Kidney (tissue), 14 donors: ENCODE results near the gene CDK15. TPM values are rescaled to one million over a fixed set of nuclear protein-coding genes. Genes with fewer than 3 reads are reported as not detected.

Source experiments
- DNase-seq, 5 donors: peaks; one replicate each; pipeline ENCODE4 v3.0.0-alpha.2; 2013 to 2020
- FAIRE-seq: peaks from 2 replicates; lab custom pipeline; 2012; peaks lifted over from hg19 to GRCh38; lab: Jason Lieb, UNC
- H3K27ac ChIP-seq, 2 donors: one replicate each; pipeline ENCODE4 v1.7.0; 2013; ENCODE audit warnings: low read depth in 2 of 2, low read length in 2 of 2, inconsistent platforms in 1 of 2
- H3K27me3 ChIP-seq: one replicate; pipeline ENCODE4 v1.7.1; 2013; ENCODE audit warnings: low read length, inconsistent platforms; ENCODE audit not compliant: control insufficient read depth, insufficient read depth
- H3K36me3 ChIP-seq, 3 donors: one replicate each; pipeline versions ENCODE4 v1.7.0 to v1.7.1; 2013; ENCODE audit warnings: low read length in 3 of 3, control low read depth in 1 of 3, inconsistent platforms in 1 of 3; ENCODE audit not compliant: insufficient read depth in 3 of 3, control insufficient read depth in 2 of 3
- H3K4me1 ChIP-seq, 3 donors: one replicate each; pipeline versions ENCODE4 v1.7.0 to v1.7.1; 2013; ENCODE audit warnings: low read length in 3 of 3, inconsistent platforms in 1 of 3, low read depth in 1 of 3; ENCODE audit not compliant: control insufficient read depth in 2 of 3, insufficient read depth in 2 of 3
- H3K4me3 ChIP-seq, 3 donors: one replicate each; pipeline versions ENCODE4 v1.7.0 to v1.8.1; 2013; ENCODE audit warnings: low read length in 3 of 3, control low read depth in 1 of 3, inconsistent platforms in 1 of 3
- H3K9ac ChIP-seq, 3 donors: one replicate each; pipeline versions ENCODE4 v1.7.0 to v1.7.1; 2013; ENCODE audit warnings: low read length in 3 of 3, control low read depth in 1 of 3, inconsistent platforms in 1 of 3
- H3K9me3 ChIP-seq, 3 donors: one replicate each; pipeline versions ENCODE4 v1.7.0 to v1.7.1; 2013; ENCODE audit warnings: low read length in 3 of 3, control low read depth in 1 of 3, inconsistent platforms in 1 of 3; ENCODE audit not compliant: control insufficient read depth in 2 of 3, insufficient read depth in 1 of 3
- intact Hi-C: fragments of 100-400 bp; cut with DNase I; formaldehyde crosslinking; loops from one replicate; pipeline ENCODE4 v1.11.1; 2022
- polyA plus RNA-seq: library from polyadenylated mRNA; stranded (reverse); fragments of 350-450 nt; fragmentation: Illumina TruSeq; extraction: RNeasy Lipid Tissue Mini Kit (QIAGEN cat#74804); gene quantifications from one replicate; pipeline ENCODE4 v1.2.3, GENCODE V29; 2014; ENCODE audit warnings: low read depth, low replicate concordance; ENCODE audit not compliant: insufficient read depth
- total RNA-seq: library from RNA; stranded (reverse); fragmentation: NEBNext Ultra II Directional; extraction: Animal tissue kit (Norgen Biotek cat#: 25700); gene quantifications from one replicate; pipeline ENCODE4 v1.2.1, GENCODE V29; 2021
- TF ChIP-seq, protein P1 (sequence below): IDR thresholded peaks from 3 replicates; pipeline ENCODE4 v1.5.1; 2012; ENCODE audit warnings: mild to moderate bottlenecking, moderate library complexity, borderline replicate concordance; ENCODE audit not compliant: insufficient read depth; ENCODE audit errors: extremely low read depth
- donor health status: control.
- donor health status: control.
- donor health status: control.
- donor health status: control.
- donor health status: control.
- donor health status: DM: yes; HTN: yes; CAD: no.
- donor health status: Normal renal cell carcinoma (clear cell type).

The CDK15 gene
- total and polyA plus RNA-seq, 2 donors from 2014 or later, result 0.11 to 2.7 TPM

DNA sequence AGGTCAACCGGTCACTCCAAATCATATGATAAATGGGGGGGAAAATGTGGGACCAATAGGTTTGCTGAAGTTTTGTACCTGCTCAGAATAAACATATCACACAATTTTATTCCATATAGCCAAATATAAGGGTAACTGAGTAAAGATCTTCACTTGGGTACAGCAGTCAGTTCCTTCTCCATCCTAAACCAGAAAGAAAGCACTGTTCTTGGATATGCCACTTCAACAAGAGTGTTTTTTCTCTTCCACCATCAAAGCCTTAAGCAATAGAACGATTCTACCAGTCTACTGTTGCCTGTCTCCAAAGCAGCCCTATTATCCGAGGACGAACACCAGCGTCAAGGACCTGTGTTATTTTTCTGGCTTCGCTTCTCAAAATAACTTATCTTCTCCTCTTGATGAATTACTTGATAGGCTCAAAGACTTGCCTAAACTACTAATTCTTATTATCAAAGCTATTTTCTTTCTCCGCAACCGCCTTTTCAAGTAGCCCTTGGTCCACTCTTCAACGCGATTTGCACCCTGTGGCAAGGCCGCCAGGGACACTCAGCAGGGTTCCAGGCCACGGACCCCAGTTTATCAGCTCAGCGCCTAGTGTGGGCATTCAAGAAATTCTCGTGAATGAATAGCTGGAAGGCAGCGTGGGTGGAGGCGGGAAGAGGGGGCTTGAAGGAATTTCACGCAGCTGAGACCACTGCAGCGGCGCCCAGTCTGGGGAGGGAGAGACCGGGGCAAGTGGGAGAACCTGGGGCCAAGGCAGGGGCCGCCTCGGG is 26.2 kb upstream of the CDK15 start:
- Histone ChIP-seq H3K36me3 (no peaks in the 10 kb centered on the region), H3K27ac (peak overlapping the region; percentile 77 to 86), H3K9ac (peak overlapping the region; percentile 74 to 90 (median 89)), H3K9me3 (no peaks in the 10 kb centered on the region), H3K27me3 (no peaks in the 10 kb centered on the region), H3K4me1 (peaks cover 0 to 7% (median 7%) of the 10 kb centered on the region in 3 donors), H3K4me3 (peak overlapping the region; percentile 80 to 99 (median 89))
- TF ChIP-seq, protein P1, sequence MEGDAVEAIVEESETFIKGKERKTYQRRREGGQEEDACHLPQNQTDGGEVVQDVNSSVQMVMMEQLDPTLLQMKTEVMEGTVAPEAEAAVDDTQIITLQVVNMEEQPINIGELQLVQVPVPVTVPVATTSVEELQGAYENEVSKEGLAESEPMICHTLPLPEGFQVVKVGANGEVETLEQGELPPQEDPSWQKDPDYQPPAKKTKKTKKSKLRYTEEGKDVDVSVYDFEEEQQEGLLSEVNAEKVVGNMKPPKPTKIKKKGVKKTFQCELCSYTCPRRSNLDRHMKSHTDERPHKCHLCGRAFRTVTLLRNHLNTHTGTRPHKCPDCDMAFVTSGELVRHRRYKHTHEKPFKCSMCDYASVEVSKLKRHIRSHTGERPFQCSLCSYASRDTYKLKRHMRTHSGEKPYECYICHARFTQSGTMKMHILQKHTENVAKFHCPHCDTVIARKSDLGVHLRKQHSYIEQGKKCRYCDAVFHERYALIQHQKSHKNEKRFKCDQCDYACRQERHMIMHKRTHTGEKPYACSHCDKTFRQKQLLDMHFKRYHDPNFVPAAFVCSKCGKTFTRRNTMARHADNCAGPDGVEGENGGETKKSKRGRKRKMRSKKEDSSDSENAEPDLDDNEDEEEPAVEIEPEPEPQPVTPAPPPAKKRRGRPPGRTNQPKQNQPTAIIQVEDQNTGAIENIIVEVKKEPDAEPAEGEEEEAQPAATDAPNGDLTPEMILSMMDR, result no peak
- intact Hi-C loops, result no loop called here
- FAIRE-seq (no peak), DNase-seq (peak in 1 of 5 donors; percentile 66)

- Histone ChIP-seq H3K9me3 (no peaks in the 10 kb centered on the region), H3K27ac (peak within 1 kb of the TSS; percentile 77 to 86), H3K4me3 (peak within 1 kb of the TSS; percentile 80 to 99 (median 89)), H3K9ac (peak within 1 kb of the TSS; percentile 74 to 90 (median 89)), H3K27me3 (no peaks in the 10 kb centered on the region), H3K4me1 (peaks cover 0 to 7% (median 3%) of the 10 kb centered on the region in 3 donors), H3K36me3 (no peaks in the 10 kb centered on the region)
- DNase-seq (peak; percentile 98 to 100 (median 99)), FAIRE-seq (peak; percentile 73)
- intact Hi-C loops, result no loop called here
- TF ChIP-seq, protein P1, result no peak
Measured at GRCh38 chr2:201780674-201781493, 25.5 kb upstream of the CDK15 start, which contains the start of gene ALS2. TSS of gene ALS2 (minus strand) at chr2:201780933. CDS start at chr2:201768885, 12,048 bp downstream.

DNA sequence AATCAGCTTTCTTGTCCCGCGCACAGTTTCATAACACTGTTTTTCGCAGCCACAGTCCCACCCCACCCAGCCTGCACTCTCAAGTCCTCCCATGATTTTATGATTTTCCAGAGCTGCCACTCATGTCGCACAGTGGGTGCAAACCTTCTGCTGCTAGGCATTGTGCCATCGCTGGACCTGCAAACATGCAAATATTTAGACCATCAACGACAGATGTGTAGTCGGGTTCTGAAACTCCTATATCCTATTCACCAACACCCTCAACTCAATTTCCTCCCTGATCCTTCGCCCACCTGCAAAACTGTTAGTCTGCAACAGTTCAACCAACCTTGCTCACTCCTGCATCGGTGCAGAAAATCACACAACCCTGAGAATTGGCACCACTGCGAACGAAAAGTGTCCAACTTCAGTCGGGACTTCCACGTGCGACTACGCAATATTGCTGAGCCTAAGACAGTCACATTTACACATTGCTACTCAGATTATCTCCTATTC is 24.7 kb upstream of the CDK15 start:
- no peak for FAIRE-seq
- H3K9me3 ChIP-seq, result no peaks in the 10 kb centered on the region
- no peaks in the 10 kb centered on the region for H3K36me3 ChIP-seq
- H3K4me1 ChIP-seq, result peaks cover 0 to 7% (median 3%) of the 10 kb centered on the region in 3 donors
- intact Hi-C loops, result no loop called here
- H3K27ac ChIP-seq, result peak overlapping the region in 1 of 2 donors; percentile 77
- H3K4me3 ChIP-seq, result peak overlapping the region; percentile 80 to 99 (median 89)
- peak in 3 of 5 donors; percentile 53 to 70 (median 56) for DNase-seq
- H3K9ac ChIP-seq, result peak overlapping the region; percentile 61 to 90 (median 89)
- no peaks in the 10 kb centered on the region for H3K27me3 ChIP-seq
- TF ChIP-seq, protein P1, result no peak
